CD4-positive, alpha-beta T cell treated with Interleukin-12 subunit alpha and Interleukin-12 subunit beta, for 1 hour (primary cell): Measurements from ENCODE around the gene TRAM2.

Experiments
- DNase-seq: peaks from one replicate; pipeline ENCODE4 v3.0.0-alpha.2; 2020

The TRAM2 gene, protein sequence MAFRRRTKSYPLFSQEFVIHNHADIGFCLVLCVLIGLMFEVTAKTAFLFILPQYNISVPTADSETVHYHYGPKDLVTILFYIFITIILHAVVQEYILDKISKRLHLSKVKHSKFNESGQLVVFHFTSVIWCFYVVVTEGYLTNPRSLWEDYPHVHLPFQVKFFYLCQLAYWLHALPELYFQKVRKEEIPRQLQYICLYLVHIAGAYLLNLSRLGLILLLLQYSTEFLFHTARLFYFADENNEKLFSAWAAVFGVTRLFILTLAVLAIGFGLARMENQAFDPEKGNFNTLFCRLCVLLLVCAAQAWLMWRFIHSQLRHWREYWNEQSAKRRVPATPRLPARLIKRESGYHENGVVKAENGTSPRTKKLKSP

DNA sequence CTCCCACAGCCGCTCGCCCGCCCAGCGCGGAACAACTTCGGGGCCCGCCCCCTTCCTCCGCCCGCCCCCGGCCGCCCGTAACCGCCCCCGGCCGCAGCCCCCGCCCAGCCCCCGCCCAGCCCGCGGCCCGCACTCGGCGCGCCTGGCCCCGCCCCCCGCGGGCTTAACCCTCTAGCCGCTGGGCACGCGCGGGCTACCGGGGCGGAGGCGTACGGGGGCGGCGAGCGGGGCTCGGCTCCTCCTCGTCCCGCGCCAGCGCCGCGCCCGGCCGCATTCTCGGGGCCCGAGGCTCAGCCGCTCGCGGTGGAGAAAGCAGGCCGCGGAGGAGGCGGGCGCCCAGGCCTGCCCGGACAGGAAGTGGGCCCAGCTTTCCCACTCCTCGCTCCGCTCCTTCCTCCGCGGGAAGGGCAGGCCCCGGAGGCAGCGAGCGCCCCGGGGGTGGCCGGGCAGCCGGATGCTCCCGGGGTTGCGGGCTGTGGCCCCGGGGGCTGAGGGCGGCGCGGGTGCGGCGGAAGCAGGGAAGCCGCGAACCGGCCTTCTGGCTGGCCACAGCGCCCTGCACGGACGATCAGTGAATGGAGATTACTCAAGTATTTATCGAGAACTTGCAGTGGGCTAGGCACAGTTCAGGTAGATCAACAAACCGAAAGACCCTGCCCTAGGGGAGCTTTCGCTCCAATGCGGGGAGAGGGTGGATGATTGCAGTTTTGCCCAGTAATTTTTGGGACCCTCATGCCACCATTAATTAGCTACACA is at the start of gene TRAM2:
TSS of gene TRAM2 (minus strand) at position 39 of the 756 bp plus-strand sequence. CDS start 145 bp downstream, outside the sequence.
- DNase-seq: peak; percentile 83

DNA sequence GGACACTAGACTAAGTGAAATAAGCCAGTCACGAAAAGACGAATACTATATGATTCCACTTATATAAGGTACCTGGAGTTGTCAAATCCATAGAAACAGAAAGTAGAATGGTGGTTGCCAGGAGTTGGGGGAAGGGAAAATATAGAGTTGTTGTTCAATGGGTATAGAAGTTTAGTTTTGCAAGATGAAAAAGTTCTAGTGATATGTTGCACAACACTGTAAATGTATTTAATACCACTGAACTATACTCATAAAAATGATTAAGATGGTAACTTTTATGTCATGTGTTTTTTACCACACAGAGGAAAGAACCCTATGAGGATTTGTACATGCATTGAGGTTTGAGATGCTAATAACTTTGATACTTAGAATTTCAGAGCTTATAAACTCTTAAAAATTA is 46.0 kb upstream of the TRAM2 start:
- no peak for DNase-seq

DNA sequence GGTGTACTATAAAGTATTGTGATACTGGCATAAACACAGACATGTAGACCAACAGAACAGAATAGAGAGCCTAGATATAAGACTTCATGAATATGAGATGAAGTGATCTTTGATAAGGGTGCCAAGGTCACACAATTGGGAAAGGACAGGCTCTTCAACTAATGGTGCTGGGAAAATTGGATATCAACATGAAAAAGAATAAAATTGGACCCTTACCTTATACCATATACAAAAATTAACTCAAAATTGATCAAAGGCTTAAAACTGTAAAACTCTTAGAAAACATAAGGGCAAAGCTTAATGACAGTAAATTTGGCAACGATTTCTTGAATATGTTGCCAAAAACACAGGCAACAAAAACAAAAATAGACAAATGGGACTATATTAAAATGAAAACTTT is 44.8 kb upstream of the TRAM2 start:
- DNase-seq: no peak

DNA sequence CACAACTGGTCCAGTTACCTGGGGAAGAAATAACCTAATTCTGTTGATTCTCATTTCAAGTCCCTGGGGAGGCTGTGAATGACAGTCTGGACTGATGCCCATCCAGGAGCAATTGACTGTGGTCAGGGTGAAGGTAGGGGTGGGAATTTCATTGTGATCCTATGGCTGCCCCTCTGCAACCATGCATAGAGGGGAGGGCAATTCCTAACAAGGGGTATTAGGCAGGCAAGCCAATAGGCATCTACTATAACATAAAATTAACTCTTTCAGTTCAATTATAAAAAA is 44.0 kb upstream of the TRAM2 start:
- no peak for DNase-seq

DNA sequence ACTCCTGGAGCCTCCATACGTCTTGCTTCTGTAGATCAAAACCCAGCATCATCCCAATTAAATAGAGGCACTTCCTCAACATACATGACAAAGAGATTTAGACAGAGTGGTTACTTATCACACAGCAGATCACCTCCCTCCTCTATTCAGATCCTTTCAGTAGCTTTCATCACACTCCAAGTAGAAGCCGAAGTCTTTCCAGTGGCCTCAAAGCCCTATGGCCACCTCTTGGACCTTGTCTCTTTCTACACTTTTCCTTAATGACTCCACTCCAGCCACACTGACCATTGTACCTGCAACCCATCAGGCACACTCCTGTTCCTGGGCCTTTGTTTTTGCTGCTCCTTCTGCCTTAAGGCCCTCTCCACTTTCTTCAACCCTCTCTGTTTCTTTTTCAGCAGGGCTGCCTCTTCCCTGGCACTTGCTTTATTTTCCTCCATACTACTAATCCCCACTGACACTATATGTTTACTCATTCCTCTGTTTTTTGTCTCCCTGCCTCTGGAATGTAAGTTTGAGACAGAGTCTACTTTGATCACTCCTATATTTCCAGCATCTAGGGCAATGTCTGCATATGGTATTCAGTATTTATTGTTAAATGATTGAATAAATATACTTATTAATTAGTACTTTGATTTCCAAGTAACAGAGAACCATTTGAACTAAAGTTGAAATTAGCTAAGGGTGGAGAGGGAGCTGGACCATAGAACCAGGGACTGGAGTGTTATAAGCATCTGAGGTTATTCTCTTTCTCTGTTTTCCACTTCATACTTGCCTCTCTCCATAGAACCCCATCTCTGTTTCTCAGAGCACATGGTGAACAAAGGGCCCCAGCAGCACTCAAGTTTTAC is 43.4 kb upstream of the TRAM2 start:
- DNase-seq: no peak

DNA sequence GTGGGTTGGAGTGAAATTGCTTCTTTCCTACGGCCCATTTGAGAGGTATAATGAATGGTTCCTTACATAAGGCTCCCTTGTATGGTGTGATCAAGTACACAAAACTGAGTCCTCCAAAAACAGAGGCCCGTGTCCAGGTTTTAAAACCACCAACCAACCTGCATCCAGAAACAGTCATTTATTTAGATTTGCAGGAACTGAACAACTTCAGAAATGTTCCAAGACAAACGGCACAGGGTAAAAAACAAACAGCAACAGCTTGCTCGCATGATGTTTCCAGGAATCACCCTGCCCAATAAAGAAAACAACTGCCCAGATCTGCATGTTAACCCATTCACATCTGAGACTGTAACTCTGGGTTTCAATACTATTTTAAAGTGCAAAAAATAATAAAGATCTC is 40.2 kb upstream of the TRAM2 start:
- no peak for DNase-seq

DNA sequence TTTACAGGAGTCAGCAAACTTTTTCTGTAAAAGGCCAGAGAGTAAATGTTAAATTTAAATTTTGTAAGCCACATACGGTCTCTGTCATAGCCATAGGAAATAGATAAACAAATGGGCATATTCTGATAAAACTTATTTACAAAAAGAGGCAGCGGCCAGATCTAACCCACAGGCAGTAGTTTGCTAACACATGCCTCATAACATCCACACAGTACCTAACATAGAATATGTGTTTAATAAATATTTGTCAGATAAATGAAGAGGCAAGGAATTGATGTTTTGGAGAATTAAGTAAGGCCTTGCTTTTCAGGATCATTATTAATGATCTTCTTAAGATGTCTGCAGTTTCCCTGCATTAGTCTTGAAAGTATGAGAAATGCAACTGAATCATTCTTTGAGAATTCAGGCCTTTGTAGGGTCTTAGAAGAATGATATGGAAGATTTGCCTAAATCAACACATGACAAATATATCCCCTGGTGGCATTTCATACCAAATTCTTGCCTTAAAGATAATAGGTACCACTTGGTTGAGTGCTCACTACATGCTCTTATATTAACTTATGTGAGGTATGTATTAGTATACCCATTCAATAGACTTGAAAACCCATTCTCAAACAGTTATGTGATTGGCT is 39.3 kb upstream of the TRAM2 start:
- no peak for DNase-seq

DNA sequence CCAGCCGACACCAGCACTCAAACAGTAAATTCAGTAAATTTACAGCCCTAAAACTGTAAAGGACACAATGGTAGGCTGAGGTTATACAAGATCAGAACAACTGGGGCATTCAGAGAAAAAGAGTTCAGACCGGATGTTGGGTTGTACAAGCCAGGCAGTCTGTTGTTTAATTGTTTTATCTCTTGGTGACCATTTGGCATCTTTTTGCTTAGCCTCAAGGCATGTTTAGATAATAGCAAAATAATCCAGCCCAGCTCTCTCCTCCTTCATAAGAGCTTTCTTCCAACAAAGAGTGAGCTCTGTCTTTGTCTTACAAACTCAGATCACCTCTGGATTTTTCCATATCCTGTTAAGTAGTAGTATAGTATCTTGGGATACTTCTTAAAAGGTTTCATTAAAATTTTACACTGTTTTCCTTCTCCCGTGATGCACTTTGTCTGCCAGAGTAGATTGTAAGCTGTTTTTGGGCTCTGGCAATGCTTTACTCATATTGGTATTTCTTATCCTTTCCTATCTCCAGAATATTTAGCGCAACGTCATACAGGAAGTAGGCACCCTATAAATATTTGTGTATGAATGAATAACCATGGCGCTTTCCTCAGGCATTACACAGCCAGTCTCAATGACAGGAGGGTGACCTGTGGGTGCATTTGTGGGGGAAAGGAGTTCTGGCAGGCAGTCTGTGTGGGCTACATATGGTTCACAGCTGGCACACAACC is 35.6 kb upstream of the TRAM2 start:
- DNase-seq: no peak

DNA sequence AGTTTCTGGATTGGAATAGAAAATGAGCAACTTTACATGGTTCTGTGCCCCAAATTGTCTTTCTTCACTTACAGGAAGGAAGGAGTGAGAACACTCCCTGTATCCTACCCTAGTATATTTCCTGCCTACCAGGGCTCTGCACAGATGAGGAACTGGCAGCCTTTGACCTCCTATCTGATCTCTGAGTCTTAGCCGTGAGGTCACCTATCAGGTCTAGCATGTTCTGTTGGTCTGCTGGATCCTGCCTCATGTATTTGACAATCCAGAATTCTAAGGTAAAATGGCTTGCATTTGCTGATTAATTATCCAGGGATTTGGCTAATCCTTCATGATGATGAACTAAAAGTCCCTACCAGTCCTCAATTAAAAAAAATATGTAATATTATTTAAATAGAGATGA is 35.0 kb upstream of the TRAM2 start:
- DNase-seq: no peak

DNA sequence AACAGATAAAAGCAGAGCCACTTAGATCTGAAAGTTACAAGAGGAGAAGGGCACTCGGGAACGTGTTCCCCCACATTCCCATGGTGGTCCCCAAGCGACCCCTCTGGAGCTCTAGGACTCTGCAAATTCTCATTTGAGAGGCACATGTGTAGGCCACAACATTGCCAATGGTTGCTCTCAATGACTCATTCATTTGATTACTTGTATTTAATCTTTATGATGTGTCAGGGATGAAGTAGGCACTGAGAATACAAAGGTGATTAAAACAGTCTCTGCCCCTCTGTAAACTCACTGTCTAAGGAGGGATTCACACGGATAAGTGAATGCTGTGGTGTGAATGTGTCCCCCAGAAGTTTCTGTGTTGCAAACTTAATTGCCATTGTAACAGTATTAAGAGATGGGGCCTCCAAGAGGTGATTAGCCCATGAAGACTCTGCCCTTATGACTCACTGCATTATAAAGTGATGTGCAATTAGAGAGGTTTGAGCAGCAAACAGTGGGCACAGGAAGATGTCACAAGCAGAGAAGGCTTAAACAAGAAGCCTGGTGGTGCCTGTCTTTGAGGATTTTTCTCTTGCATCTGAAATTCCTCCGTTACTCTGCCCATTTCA is 34.0 kb upstream of the TRAM2 start:
- no peak for DNase-seq

DNA sequence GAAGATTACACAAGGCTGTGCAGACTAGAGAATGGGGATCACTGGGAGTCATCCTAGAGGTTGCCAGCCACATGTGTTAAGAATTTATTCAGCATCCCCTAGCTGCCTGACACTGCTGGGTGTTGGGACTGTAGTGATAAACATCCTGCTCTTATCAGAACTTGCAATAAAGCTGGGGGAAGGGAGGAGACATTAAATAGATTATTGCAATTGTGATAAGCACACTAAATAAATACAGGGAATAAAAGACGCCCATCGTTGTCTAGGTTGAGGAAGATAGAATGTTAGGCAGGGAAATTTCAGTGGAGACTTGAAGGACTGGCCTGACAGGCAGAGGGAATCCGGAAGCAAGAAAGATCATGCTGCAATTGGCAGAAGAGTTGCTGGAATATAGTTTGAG is 33.2 kb upstream of the TRAM2 start:
- no peak for DNase-seq

DNA sequence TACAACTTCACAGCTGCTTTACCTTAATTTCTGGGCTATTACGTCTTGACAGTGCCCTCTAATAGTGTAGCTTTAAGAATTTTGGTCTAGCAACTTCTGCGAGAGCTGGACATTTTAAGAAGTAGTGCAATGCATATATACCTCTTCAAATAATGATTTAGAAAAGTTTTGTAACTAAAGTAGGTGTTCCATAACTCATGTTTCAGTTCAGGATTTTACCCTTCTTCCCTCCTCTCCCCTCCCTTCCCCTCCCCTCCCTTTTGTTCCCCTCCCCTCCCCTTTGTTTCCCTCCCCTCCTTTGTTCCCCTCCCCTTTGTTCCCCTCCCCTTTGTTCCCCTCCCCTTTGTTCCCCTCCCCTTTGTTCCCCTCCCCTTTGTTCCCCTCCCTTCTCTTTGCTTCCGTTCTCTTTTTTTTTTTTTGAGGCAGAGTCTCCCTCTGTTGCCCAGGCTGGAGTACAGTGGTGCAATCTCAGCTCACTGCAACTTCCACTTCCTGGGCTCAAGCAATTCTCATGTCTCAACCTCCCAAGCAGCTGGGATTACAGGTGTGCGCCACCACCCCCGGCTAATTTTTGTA is 28.8 kb upstream of the TRAM2 start:
- no peak for DNase-seq

DNA sequence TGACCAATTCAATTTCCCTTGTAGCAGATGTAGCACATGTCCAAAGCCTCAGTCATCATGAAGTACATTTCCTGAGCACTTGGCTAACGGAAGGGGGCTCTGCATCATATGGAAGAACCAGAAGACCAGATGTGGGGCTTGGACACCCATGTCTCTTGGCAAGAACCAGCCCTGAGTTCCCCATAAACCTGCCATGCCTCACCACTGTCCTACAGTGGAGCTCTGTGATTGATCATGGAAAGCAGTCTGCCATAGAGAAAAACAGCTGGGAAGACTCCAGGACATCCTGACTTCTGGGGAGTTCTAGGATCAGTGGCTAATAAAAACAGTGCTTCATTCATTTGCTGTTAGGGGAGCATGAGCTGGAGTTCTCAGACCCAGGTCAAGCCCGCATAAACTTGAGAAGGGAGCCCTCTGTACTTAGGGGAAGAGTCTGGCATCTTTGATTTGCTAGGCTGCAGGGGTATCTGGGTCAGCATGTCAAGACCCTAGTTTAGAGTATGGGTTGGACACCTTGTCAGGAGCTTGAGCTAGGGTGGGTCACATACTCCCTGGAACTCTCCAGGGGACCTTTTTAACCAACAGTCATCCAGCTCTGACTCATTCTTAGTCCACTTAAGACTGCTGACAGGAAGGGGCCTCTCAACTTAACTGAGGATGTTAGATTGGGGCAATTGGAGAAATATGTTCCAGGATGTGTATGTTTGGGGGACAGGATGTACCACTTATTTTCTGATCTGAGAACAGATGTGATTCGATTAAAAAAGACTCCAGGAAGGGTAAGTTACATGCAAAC is 26.3 kb upstream of the TRAM2 start:
- no peak for DNase-seq

DNA sequence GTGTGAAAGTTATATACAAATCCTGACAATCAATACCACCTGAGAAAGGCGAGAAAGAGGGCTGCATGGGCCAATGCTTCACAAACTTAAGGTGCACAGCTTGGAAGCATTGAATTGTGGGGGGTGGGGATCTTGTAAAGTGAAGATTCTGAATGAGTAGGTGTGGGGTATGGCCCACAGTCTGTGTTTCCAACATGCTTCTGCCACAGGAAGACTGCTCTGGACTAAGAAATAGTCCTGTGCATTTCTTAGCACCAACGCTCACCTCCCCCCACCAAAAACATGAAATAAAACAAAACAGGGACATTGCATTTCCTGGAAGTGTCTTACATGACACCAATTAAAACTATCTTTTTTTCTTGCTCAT is 21.9 kb upstream of the TRAM2 start:
- DNase-seq: no peak

DNA sequence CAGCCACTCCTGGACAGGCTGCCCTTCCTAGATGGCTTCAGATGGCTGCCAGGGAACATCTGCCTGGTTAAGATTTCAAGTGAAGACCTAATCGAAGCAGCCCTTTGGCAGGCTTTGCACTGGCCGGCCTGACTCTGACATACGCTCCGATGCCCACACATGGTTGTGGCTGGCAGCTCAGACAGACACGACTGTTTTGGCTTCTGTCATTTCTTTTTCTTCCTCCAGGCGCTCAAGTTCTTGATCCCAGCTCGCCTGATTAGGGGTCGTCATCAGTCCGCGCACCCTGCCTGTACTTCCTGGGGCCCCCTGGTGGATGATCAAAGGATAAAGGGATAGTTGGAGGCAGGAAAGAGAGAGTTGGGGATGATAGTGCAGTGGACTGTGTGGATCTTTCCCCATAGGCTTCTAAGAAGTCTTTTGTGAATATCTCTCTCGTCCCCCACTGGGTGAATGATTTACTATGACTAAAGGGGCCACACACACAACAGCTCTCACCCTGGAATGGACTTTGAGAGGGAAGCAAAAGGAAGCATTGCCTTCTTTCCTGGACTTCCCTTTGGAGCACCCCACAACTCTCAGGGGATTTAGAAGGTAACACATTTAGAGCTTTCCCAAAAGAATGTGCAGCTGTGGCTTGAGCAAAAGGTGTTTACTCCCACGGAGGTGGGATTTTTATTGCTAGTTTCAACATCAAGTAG is 21.4 kb upstream of the TRAM2 start:
- peak; percentile 31 for DNase-seq

DNA sequence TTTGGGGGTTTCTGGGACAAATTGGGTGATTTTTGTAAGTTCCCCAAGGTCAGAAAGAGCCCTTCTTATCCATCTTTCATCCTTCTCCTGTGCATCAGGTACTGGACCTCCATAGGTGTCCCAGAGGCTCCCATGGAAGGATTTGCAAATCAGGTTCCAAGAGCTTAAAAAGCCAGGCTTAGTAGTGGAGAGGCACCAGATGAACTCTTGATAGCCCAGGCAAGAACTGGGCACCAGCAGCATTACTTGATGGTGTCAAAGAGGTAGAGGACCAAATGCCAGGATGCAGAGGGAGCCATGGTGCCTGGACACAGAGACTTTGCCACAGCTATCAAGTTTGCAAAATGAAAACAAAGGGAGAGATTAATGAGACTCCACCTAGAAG is 20.9 kb upstream of the TRAM2 start:
- DNase-seq: no peak

DNA sequence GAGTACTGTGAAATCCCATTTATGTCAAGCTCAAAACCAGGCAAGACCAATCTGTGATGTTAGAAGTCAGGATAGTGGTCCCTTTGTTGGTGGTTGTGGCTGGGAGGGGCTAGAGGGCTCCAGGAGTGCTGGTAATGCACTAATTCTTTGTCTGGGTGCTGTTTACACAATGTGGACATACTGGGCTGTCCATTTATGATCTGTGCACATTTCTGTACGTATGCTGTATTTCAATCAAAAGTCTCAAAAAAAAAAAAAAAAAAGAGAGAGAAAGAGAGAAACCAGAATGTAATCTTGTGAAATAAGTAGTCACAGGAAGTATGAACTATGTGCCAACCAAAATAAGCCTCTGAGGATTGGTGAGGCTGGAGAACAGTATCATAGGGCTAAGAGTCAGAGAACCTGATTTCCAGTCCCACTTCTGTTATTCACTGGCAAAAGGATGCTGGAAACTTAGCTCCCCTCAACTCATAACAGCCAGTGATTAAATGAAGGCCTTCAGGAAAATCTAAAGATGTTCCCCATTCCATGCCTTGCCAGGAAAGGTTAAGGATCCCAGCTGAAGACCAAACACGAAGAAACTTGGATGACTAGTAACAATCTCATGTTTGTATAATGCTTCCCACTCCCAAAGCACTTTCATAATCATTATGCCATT is 19.6 kb upstream of the TRAM2 start:
- DNase-seq: no peak

DNA sequence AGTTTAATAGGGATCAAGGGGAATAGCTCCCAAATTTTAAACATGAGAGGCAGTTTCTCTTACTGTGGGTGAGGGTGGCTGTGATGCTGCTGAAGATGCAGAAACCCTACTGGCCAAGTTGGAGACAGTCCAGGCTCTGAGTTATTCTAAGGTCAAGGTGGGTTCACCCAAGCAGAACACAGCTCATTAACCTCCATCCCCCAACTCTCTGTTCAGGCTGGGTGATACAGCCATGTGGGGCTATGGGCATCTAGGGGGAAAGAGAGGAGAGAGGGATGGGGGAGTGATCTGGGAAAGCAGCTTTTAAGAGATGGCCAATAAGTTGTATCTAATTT is 18.9 kb upstream of the TRAM2 start:
- DNase-seq: no peak

DNA sequence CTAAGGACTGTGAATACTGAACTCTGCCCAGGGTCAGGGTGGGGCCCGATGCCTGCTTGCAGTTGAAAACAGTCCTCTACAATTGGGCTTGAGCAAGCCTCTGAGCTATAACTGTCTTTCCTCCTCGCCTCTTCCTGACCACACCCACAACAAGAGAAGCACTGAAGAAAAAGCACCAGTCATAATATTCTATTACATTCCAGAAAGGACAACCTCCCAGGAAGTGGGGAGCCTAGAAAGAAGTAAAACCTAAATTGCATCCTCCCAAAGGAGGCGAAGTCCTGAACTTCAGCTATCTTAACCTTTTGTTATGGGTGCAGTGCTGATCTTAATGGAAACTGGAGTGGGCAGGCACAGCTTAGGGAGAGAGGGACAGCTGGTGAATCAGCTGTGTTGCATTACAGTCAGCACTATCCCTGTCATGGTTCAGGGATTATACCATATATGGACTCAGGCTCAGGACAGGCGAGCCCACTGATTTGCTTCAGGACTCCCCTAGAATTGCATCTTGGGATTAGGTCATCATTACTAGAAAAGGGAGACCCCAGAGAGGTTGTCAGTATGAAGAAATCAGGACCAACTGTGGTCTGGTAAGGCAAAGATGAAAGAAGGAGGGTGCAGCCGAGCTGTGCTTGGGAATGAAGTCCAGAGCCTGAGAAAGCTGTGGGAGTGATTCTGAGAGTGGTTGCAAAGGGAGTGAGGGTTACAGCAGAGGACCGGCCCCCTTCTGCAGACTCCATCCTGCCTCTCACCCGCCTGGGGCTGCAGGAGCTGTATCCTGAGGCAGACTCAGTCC is 18.3 kb upstream of the TRAM2 start:
- DNase-seq: no peak
